ENCODE measurements around the gene TRIM38. TPM values are rescaled to one million over a fixed set of nuclear protein-coding genes. Genes with fewer than 3 reads are reported as not detected.

TRIM38 gene
- total RNA-seq, 2 experiments from 2014 or later = 17.0 to 17.5 TPM

- no peaks in the 10 kb centered on the region for H3K27me3 Mint-ChIP-seq
- H3K27ac ChIP-seq (ENCODE audit: low read depth in 1 of 2, low read length in 2 of 2) = no peak overlapping the region
- peaks cover 55% of the 10 kb centered on the region for H3K4me1 Mint-ChIP-seq (ENCODE audit: low read depth)
- ATAC-seq (ENCODE audit: poor library complexity) (no peak), DNase-seq (no peak)
- peaks cover 98% of the 10 kb centered on the region for H3K36me3 ChIP-seq (ENCODE audit: insufficient read depth, low read length)
- POLR2A ChIA-PET = interaction anchor here (1.4 kb wide), 1 partner anchor 11 kb away, joined by 4 read pairs; no protein-coding TSS in a partner anchor
- no peak overlapping the region for H3K27ac Mint-ChIP-seq
- no peak overlapping the region for H3K4me3 Mint-ChIP-seq
- CTCF ChIA-PET = interaction anchor here (0.9 kb wide), 1 partner anchor 13 kb away, joined by 3 read pairs; no protein-coding TSS in a partner anchor
- H3K9me3 Mint-ChIP-seq = no peaks in the 10 kb centered on the region
- TF ChIP-seq CTCF (IDR thresholded peaks at IDR 0.05) = no peak
- intact Hi-C loops (cut with DNase I, micrococcal nuclease) = no loop called here
- H3K4me3 ChIP-seq (ENCODE audit: low read length) = no peak overlapping the region
- peaks cover 97% of the 10 kb centered on the region for H3K36me3 Mint-ChIP-seq (ENCODE audit: low read depth)
- H3K4me1 ChIP-seq (ENCODE audit: insufficient read depth, low read length) = peaks cover 7% of the 10 kb centered on the region
- H3K27me3 ChIP-seq (ENCODE audit: control insufficient read depth in 1 of 2, insufficient read depth in 2 of 2, low read length in 2 of 2) = no peaks in the 10 kb centered on the region
- no peaks in the 10 kb centered on the region for H3K9me3 ChIP-seq (ENCODE audit: control insufficient read depth in 1 of 2, insufficient read depth in 1 of 2, low read length in 2 of 2)
These were observed 10.3 kb downstream of the TRIM38 start for GRCh38 chr6:25972902-25973301.

- Mint-ChIP-seq H3K27ac (peak overlapping the region; percentile 30), H3K9me3 (no peaks in the 10 kb centered on the region), H3K4me1 (ENCODE audit: low read depth) (peaks cover 45% of the 10 kb centered on the region), H3K36me3 (ENCODE audit: low read depth) (peaks cover 90% of the 10 kb centered on the region), H3K27me3 (no peaks in the 10 kb centered on the region), H3K4me3 (no peak overlapping the region)
- no peak overlapping the region for H3K27ac ChIP-seq (ENCODE audit: low read depth in 1 of 2, low read length in 2 of 2)
- CTCF ChIA-PET = interaction anchor here (1.0 kb wide), 1 partner anchor 18 kb away, joined by 3 read pairs; no protein-coding TSS in a partner anchor
- no peak for DNase-seq
- H3K36me3 ChIP-seq (ENCODE audit: insufficient read depth, low read length) = peaks cover 97% of the 10 kb centered on the region
- no peak for ATAC-seq (ENCODE audit: poor library complexity)
- POLR2A ChIA-PET = no interaction called here
- H3K27me3 ChIP-seq (ENCODE audit: control insufficient read depth in 1 of 2, insufficient read depth in 2 of 2, low read length in 2 of 2) = no peaks in the 10 kb centered on the region
- no peaks in the 10 kb centered on the region for H3K4me1 ChIP-seq (ENCODE audit: insufficient read depth, low read length)
- intact Hi-C loops (cut with DNase I, micrococcal nuclease) = no loop called here
- H3K9me3 ChIP-seq (ENCODE audit: control insufficient read depth in 1 of 2, insufficient read depth in 1 of 2, low read length in 2 of 2) = no peaks in the 10 kb centered on the region
- no peak for TF ChIP-seq CTCF (IDR thresholded peaks at IDR 0.05)
- H3K4me3 ChIP-seq (ENCODE audit: low read length) = no peak overlapping the region
These were observed 11.4 kb downstream of the TRIM38 start for GRCh38 chr6:25973923-25974555.

GRCh38 chr6:25975923-25976560 lies 13.4 kb downstream of the TRIM38 start:
- H3K4me1 Mint-ChIP-seq (ENCODE audit: low read depth) = peaks cover 29% of the 10 kb centered on the region
- H3K36me3 ChIP-seq (ENCODE audit: insufficient read depth, low read length) = peaks cover 96% of the 10 kb centered on the region

More at GRCh38 chr6:25975923-25976560, 13.4 kb downstream of the TRIM38 start:
- no peaks in the 10 kb centered on the region for H3K27me3 ChIP-seq (ENCODE audit: control insufficient read depth in 1 of 2, insufficient read depth in 2 of 2, low read length in 2 of 2)
- no peaks in the 10 kb centered on the region for H3K4me1 ChIP-seq (ENCODE audit: insufficient read depth, low read length)
- intact Hi-C loops (cut with DNase I, micrococcal nuclease) = no loop called here
- CTCF ChIA-PET = no interaction called here
- Mint-ChIP-seq H3K9me3 (no peaks in the 10 kb centered on the region), H3K27ac (no peak overlapping the region), H3K27me3 (no peaks in the 10 kb centered on the region), H3K4me3 (no peak overlapping the region), H3K36me3 (ENCODE audit: low read depth) (peaks cover 85% of the 10 kb centered on the region)
- ATAC-seq (ENCODE audit: poor library complexity) (no peak), DNase-seq (no peak)
- POLR2A ChIA-PET = no interaction called here
- no peak overlapping the region for H3K27ac ChIP-seq (ENCODE audit: low read depth in 1 of 2, low read length in 2 of 2)
- H3K9me3 ChIP-seq (ENCODE audit: control insufficient read depth in 1 of 2, insufficient read depth in 1 of 2, low read length in 2 of 2) = no peaks in the 10 kb centered on the region
- TF ChIP-seq CTCF (IDR thresholded peaks at IDR 0.05) = no peak
- H3K4me3 ChIP-seq (ENCODE audit: low read length) = no peak overlapping the region
